HG03565 (cell line): ENCODE results near the gene NECAB3.

Source experiments
- ATAC-seq: cut with Tn5 transposase; IDR thresholded peaks from one replicate; pipeline ENCODE4 v1.9.1; 2021; ENCODE audit warnings: mild to moderate bottlenecking, moderate library complexity; ENCODE audit not compliant: unreplicated experiment

Gene NECAB3

GRCh38 chr20:33666293-33667244, 7.7 kb downstream of the NECAB3 start, which contains the start of gene ACTL10:
TSS of gene ACTL10 (plus strand) at chr20:33666943. CDS start at chr20:33667498, 555 bp downstream.
- ATAC-seq, result peak; percentile 44

- ATAC-seq, result no peak
These were observed 9.5 kb downstream of the NECAB3 start for GRCh38 chr20:33664762-33665144.

GRCh38 chr20:33664085-33664761, 10.0 kb downstream of the NECAB3 start:
- ATAC-seq, result no peak

GRCh38 chr20:33663161-33664084, 10.8 kb downstream of the NECAB3 start:
- peak; percentile 29 for ATAC-seq

- no peak for ATAC-seq
These were observed 12.1 kb downstream of the NECAB3 start, which contains the start of gene C20orf144 for GRCh38 chr20:33662172-33662571. TSS of gene C20orf144 (plus strand) at chr20:33662327. CDS start at chr20:33662346, 19 bp downstream.

GRCh38 chr20:33660685-33661058, 13.6 kb downstream of the NECAB3 start:
- ATAC-seq, result no peak

GRCh38 chr20:33660035-33660684, 14.1 kb downstream of the NECAB3 start:
- ATAC-seq, result no peak

GRCh38 chr20:33659341-33660034, 14.7 kb downstream of the NECAB3 start:
- no peak for ATAC-seq

GRCh38 chr20:33658929-33659328, 15.3 kb downstream of the NECAB3 start:
- no peak for ATAC-seq

- ATAC-seq, result no peak
These were observed 15.7 kb downstream of the NECAB3 start for GRCh38 chr20:33658510-33658909.

- no peak for ATAC-seq
These were observed 16.5 kb downstream of the NECAB3 start for GRCh38 chr20:33657704-33658095.

GRCh38 chr20:33656783-33657703, 17.2 kb downstream of the NECAB3 start:
- no peak for ATAC-seq

- no peak for ATAC-seq
These were observed 18.0 kb downstream of the NECAB3 start for GRCh38 chr20:33656010-33656782.

GRCh38 chr20:33655164-33655563, 19.1 kb downstream of the NECAB3 start:
- ATAC-seq, result no peak

- ATAC-seq, result no peak
These were observed 19.5 kb downstream of the NECAB3 start for GRCh38 chr20:33654680-33655161.

GRCh38 chr20:33653900-33654596, 20.2 kb downstream of the NECAB3 start:
- no peak for ATAC-seq
